Lung (tissue), 12 donors: ENCODE results near the gene MLLT6. TPM values are rescaled to one million over a fixed set of nuclear protein-coding genes. Genes with fewer than 3 reads are reported as not detected.

Experiments used
- ATAC-seq: fragments of 200-7000 bp; cut with Tn5 transposase; one replicate; pipeline ENCODE4 v1.9.1; 2020; ENCODE audit warnings: moderate number of reproducible peaks; ENCODE audit not compliant: insufficient read depth, low FRiP score
- DNase-seq, 3 donors: peaks; one replicate each; pipeline ENCODE4 v3.0.0-alpha.2; 2013 to 2017
- H3K27ac ChIP-seq, 2 donors: one replicate each; pipeline ENCODE4 v1.5.1; 2013; ENCODE audit warnings: mild to moderate bottlenecking in 2 of 2, moderate library complexity in 2 of 2, control low read depth in 1 of 2, inconsistent platforms in 1 of 2, low read depth in 1 of 2, low read length in 1 of 2
- H3K27me3 ChIP-seq, 3 donors: one replicate each; pipeline ENCODE4 v1.5.1; 2013; ENCODE audit warnings: low read length in 2 of 3; ENCODE audit not compliant: control insufficient read depth in 3 of 3, insufficient read depth in 3 of 3
- H3K36me3 ChIP-seq, 4 donors: one replicate each; pipeline ENCODE4 v1.5.1; 2013; ENCODE audit warnings: low read length in 4 of 4, mild to moderate bottlenecking in 1 of 4, moderate library complexity in 1 of 4; ENCODE audit not compliant: control insufficient read depth in 4 of 4, insufficient read depth in 4 of 4
- H3K4me1 ChIP-seq, 5 donors: one replicate each; pipeline ENCODE4 v1.5.1; 2013; ENCODE audit warnings: low read length in 5 of 5, mild to moderate bottlenecking in 2 of 5, moderate library complexity in 1 of 5; ENCODE audit not compliant: control insufficient read depth in 5 of 5, insufficient read depth in 5 of 5
- H3K4me3 ChIP-seq: one replicate; pipeline ENCODE4 v1.5.1; 2013; ENCODE audit warnings: mild to moderate bottlenecking, control low read depth, moderate library complexity
- H3K9ac ChIP-seq, 2 donors: one replicate each; pipeline ENCODE4 v1.5.1; 2013; ENCODE audit warnings: low read length in 2 of 2, control low read depth in 1 of 2; ENCODE audit not compliant: insufficient read depth in 1 of 2
- H3K9me3 ChIP-seq, 4 donors: one replicate each; pipeline ENCODE4 v1.5.1; 2013; ENCODE audit warnings: low read length in 3 of 4, mild to moderate bottlenecking in 1 of 4, moderate library complexity in 1 of 4; ENCODE audit not compliant: control insufficient read depth in 4 of 4, insufficient read depth in 3 of 4
- WGBS, 2 donors: extraction: QIAGEN DNeasy Blood & Tissue Kit; methylation state at CpG; one replicate each; pipeline ENCODE4 v1.1.7; 2013; 5-methylcytosine and 5-hydroxymethylcytosine counted together
- polyA plus RNA-seq, 2 donors: library from polyadenylated mRNA; stranded (reverse); fragments of 200-250 nt; gene quantifications; one replicate each; pipeline ENCODE4 v1.2.1, GENCODE V29; 2013
- total RNA-seq, 2 donors: library from RNA; depleted of rRNA in 1 of 2; stranded (reverse); fragments of >200 nt in 1 of 2; gene quantifications; one replicate each; pipeline ENCODE4 v1.2.1, GENCODE V29; 2014 to 2021
- TF ChIP-seq, protein P1 (sequence below): IDR thresholded peaks from 2 replicates; pipeline ENCODE4 v1.5.1; 2012; ENCODE audit warnings: mild to moderate bottlenecking; ENCODE audit errors: control extremely low read depth, extremely low read depth
- donor health status: control.
- donor health status: control.
- donor health status: Bipolar disorder and iron deficiency.
- donor health status: healthy.
- donor health status: DM: yes; HTN: yes; CAD: no.

The MLLT6 gene
- total and polyA plus RNA-seq, 4 donors, result 64.0 to 108 (median 70.3) TPM

DNA sequence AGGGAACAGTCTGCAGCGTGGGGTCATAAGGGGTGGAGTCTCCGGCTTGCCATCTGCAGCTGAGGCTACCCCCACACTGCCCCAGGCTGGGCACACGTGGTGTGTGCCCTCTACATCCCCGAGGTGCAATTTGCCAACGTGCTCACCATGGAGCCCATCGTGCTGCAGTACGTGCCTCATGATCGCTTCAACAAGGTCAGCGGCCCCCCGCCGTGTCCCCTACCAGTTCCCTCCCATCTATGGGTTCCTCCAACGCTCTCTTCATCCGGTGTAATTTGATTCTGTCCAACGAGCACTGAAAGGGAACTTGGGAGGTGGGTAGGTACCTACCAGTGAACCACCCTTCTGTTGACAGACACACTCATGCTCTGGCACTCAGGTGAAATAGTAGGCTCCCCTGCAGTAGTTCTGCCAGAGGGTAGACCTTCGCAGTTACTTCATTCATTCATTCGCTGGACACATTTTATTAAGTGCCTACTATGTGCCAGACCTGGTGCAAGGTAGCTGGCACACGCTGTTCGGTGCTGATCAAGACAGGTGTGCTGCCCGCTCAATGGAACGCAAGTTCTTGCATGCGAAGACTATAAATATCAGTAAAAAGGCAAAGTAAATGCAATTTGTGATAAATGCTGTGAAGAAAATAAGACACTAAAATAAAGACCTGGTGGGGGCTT lies 2.7 kb downstream of the MLLT6 start:
- DNase-seq, result no peak
- no peaks in the 10 kb centered on the region for H3K9me3 ChIP-seq
- H3K27me3 ChIP-seq, result no peaks in the 10 kb centered on the region
- H3K4me3 ChIP-seq, result no peak overlapping the region
- peaks cover 0 to 32% (median 7%) of the 10 kb centered on the region in 5 donors for H3K4me1 ChIP-seq
- H3K36me3 ChIP-seq, result peaks cover 0 to 36% (median 12%) of the 10 kb centered on the region in 4 donors
- 76 to 81% methylated on average over 21 of the region's 21 CpGs for WGBS, 2 donors
- TF ChIP-seq, protein P1, sequence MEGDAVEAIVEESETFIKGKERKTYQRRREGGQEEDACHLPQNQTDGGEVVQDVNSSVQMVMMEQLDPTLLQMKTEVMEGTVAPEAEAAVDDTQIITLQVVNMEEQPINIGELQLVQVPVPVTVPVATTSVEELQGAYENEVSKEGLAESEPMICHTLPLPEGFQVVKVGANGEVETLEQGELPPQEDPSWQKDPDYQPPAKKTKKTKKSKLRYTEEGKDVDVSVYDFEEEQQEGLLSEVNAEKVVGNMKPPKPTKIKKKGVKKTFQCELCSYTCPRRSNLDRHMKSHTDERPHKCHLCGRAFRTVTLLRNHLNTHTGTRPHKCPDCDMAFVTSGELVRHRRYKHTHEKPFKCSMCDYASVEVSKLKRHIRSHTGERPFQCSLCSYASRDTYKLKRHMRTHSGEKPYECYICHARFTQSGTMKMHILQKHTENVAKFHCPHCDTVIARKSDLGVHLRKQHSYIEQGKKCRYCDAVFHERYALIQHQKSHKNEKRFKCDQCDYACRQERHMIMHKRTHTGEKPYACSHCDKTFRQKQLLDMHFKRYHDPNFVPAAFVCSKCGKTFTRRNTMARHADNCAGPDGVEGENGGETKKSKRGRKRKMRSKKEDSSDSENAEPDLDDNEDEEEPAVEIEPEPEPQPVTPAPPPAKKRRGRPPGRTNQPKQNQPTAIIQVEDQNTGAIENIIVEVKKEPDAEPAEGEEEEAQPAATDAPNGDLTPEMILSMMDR, result no peak
- no peak overlapping the region for H3K9ac ChIP-seq
- no peak overlapping the region for H3K27ac ChIP-seq
- no peak for ATAC-seq

DNA sequence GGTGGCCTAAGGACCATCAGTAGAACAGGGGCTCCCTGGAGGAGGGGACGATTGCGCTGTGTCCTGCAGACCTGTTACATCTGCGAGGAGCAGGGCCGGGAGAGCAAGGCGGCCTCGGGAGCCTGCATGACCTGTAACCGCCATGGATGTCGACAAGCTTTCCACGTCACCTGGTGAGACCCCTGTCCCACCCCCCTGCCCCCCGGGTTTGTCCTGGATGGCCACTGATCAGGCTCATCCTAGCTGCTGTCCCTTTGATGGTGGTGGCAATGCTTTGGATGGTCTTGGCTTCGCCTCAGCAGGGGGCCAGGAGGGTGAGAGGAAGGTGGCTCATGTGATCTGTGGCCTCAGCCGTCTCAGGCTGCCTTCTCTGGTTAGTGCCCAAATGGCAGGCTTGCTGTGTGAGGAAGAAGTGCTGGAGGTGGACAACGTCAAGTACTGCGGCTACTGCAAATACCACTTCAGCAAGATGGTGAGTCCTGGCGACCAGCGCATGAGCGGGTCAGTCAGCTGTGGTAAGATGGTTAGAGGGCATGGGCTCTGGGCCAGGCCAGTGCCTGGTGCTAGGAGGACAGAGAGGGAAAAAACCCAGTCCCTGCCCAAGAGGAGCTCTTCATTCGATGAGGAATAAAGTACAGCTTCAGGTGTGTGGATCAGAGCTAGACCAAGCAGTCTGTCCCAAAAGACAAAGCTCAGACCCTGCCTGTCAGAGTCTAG lies 4.2 kb downstream of the MLLT6 start:
- Histone ChIP-seq H3K27ac (no peak overlapping the region), H3K9ac (no peak overlapping the region), H3K4me3 (no peak overlapping the region), H3K27me3 (no peaks in the 10 kb centered on the region), H3K36me3 (peaks cover 4 to 47% (median 22%) of the 10 kb centered on the region in 4 donors), H3K4me1 (peaks cover 0 to 17% (median 6%) of the 10 kb centered on the region in 5 donors), H3K9me3 (no peaks in the 10 kb centered on the region)
- DNase-seq (no peak), ATAC-seq (no peak)
- whole genome bisulfite sequencing, 2 donors, result 93 to 94% methylated on average over 18 of the region's 18 CpGs
- TF ChIP-seq, protein P1, result no peak

DNA sequence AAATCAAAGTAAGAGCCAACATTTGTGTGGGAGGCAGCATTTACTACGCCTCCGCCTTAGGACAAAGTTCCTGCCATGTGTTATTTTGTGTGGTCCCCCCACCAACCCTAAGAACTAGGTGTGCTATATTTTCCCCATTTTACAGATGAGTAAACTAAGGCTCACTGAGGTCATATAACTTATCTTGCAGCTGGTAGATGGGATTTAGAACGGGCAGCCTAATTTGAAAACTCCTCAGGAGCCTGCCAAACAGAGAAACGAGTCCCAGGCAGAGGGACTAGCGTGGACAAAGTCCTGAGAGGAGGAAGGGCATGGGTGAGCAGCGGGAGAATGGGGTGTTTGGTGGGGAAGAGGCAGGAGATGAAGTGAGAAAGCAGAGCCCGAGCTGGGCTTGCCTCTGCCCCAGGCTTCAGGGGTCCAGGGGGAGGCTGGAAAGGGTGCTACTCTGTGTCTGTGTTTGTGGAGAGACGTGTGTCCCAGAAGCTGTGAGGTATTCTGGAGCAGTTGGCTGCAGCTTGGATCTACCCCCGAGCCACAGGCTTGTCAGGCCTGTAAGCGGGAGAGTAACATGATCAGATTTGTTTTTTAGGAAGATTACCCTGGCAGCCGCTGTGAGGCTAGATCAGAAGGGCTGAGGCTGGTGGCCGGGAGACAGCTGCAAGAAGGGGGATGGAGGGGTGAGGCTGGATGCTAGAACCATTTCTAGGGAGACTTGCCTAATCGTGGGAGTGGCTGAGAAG lies 5.0 kb downstream of the MLLT6 start:
- TF ChIP-seq, protein P1, result no peak
- no peak for ATAC-seq
- Histone ChIP-seq H3K9ac (no peak overlapping the region), H3K27me3 (no peaks in the 10 kb centered on the region), H3K4me1 (peaks cover 0 to 14% (median 6%) of the 10 kb centered on the region in 5 donors), H3K9me3 (no peaks in the 10 kb centered on the region), H3K27ac (no peak overlapping the region), H3K4me3 (no peak overlapping the region), H3K36me3 (peaks cover 4 to 52% (median 24%) of the 10 kb centered on the region in 4 donors)
- 78 to 89% methylated on average over 13 of the region's 13 CpGs for WGBS, 2 donors
- DNase-seq, result peak in 2 of 3 donors; percentile 35 to 55
